Natural killer cell (primary cell): ENCODE results near the gene MYPN. TPM values are rescaled to one million over a fixed set of nuclear protein-coding genes. Genes with fewer than 3 reads are reported as not detected.

ENCODE experiments used
- ATAC-seq, 3 donors: fragments of 150-1000 bp in 2 of 3; fragments of 200-7000 bp in 1 of 3; cut with Tn5 transposase; 1 replicate in 1 of 3; 2 replicates in 2 of 3; pipeline ENCODE4 v1.10.0; 2021; ENCODE audit warnings: mild to moderate bottlenecking in 2 of 3, moderate library complexity in 2 of 3
- DNase-seq, 2 donors: peaks; one replicate each; pipeline versions ENCODE4 v3.0.0 to v3.0.0-alpha.2; 2013 to 2021; ENCODE audit warnings: mixed read lengths in 1 of 2
- H3K27ac ChIP-seq: one replicate; pipeline ENCODE4 v1.5.1; 2013; ENCODE audit warnings: mild to moderate bottlenecking, low read length
- H3K27me3 ChIP-seq: one replicate; pipeline ENCODE4 v1.6.1; 2013; ENCODE audit warnings: low read length; ENCODE audit not compliant: control insufficient read depth, insufficient read depth
- H3K36me3 ChIP-seq: one replicate; pipeline ENCODE4 v1.6.1; 2013; ENCODE audit warnings: low read length; ENCODE audit not compliant: control insufficient read depth, insufficient read depth
- H3K4me1 ChIP-seq: one replicate; pipeline ENCODE4 v1.6.1; 2013; ENCODE audit warnings: low read length; ENCODE audit not compliant: control insufficient read depth, insufficient read depth
- H3K4me3 ChIP-seq: one replicate; pipeline ENCODE4 v1.5.1; 2013; ENCODE audit warnings: low read length
- H3K9me3 ChIP-seq: one replicate; pipeline ENCODE4 v1.6.1; 2013; ENCODE audit warnings: low read length; ENCODE audit not compliant: control insufficient read depth, insufficient read depth
- H3K27ac Mint-ChIP-seq, 2 donors: one replicate each; pipeline ENCODE4 v1.8.0; 2022; ENCODE audit warnings: mild to moderate bottlenecking in 2 of 2, mixed read lengths in 2 of 2, moderate library complexity in 1 of 2
- H3K27me3 Mint-ChIP-seq, 2 donors: one replicate each; pipeline ENCODE4 v1.8.0; 2022; ENCODE audit warnings: low read depth in 2 of 2, mixed read lengths in 2 of 2
- H3K36me3 Mint-ChIP-seq: one replicate; pipeline ENCODE4 v1.8.0; 2022; ENCODE audit warnings: mixed read lengths
- H3K4me1 Mint-ChIP-seq, 2 donors: one replicate each; pipeline ENCODE4 v1.8.0; 2022; ENCODE audit warnings: mixed read lengths in 2 of 2
- H3K4me3 Mint-ChIP-seq: one replicate; pipeline ENCODE4 v1.8.0; 2022; ENCODE audit warnings: mild to moderate bottlenecking, moderate library complexity, mixed read lengths
- H3K9me3 Mint-ChIP-seq, 2 donors: one replicate each; pipeline ENCODE4 v1.8.0; 2022; ENCODE audit warnings: mixed read lengths in 2 of 2
- CTCF ChIP-seq: fragments of 200-600 bp; IDR thresholded peaks from one replicate; pipeline ENCODE4 v1.8.0; 2022; ENCODE audit warnings: antibody characterized with exemption
- WGBS: methylation state at CpG from one replicate; pipeline ENCODE4 v1.1.7; 2013; ENCODE audit warnings: missing lambda C conversion rate; ENCODE audit not compliant: insufficient coverage; 5-methylcytosine and 5-hydroxymethylcytosine counted together
- intact Hi-C: fragments of 100-400 bp; cut with micrococcal nuclease; formaldehyde crosslinking; loops from one replicate; pipeline ENCODE4 v1.14.2; 2022
- total RNA-seq, 4 donors: library from RNA; stranded (reverse); fragments of 120-200 nt in 1 of 4; gene quantifications; one replicate each; pipeline versions ENCODE4 v1.2.3 to v1.2.4, GENCODE V29; 2013 to 2022

MYPN gene
- total RNA-seq, 3 donors from 2014 or later (not counting 1 experiment from before 2014, with no cell fraction given), result not detected

DNA sequence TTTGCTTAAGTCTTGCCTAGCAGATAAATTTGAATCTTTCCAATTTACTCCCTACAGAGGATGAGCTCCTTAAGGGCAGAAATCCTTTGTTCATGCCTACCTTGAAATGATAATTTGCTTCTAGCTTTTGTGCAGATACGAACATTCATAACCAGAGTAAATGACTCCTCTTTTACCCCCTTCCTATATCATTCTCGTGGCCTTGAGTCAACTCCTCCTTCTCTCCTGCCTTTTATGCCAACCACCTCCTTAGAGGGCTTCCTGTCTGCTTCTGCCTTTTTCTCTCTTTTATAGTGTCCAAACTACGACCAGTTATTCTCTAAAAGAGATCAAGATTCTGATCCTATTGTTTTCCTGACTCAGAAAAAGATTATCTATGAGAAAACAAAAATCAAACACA is 36.4 kb downstream of the MYPN start:
- Histone ChIP-seq H3K4me1 (no peaks in the 10 kb centered on the region), H3K9me3 (no peaks in the 10 kb centered on the region), H3K27ac (no peak overlapping the region), H3K27me3 (peaks cover 3% of the 10 kb centered on the region), H3K36me3 (no peaks in the 10 kb centered on the region), H3K4me3 (no peak overlapping the region)
- no peaks in the 10 kb centered on the region for H3K36me3 Mint-ChIP-seq
- no peak for TF ChIP-seq CTCF
- ATAC-seq, result no peak
- intact Hi-C loops, result no loop called here
- no peak overlapping the region for H3K27ac Mint-ChIP-seq
- no peak overlapping the region for H3K4me3 Mint-ChIP-seq
- 67% methylated on average over 3 of the region's 3 CpGs for WGBS
- no peaks in the 10 kb centered on the region for H3K4me1 Mint-ChIP-seq
- no peak for DNase-seq
- H3K9me3 Mint-ChIP-seq, result no peaks in the 10 kb centered on the region
- H3K27me3 Mint-ChIP-seq, result peaks cover 15 to 16% of the 10 kb centered on the region in 2 donors

GRCh38 chr10:68146133-68146532 is 36.8 kb downstream of the MYPN start:
- Histone ChIP-seq H3K4me1 (no peaks in the 10 kb centered on the region), H3K36me3 (no peaks in the 10 kb centered on the region), H3K27ac (no peak overlapping the region), H3K27me3 (peaks cover 3% of the 10 kb centered on the region), H3K4me3 (no peak overlapping the region), H3K9me3 (no peaks in the 10 kb centered on the region)
- Mint-ChIP-seq H3K36me3 (no peaks in the 10 kb centered on the region), H3K4me1 (no peaks in the 10 kb centered on the region), H3K4me3 (no peak overlapping the region), H3K27me3 (peaks cover 15 to 16% of the 10 kb centered on the region in 2 donors), H3K27ac (no peak overlapping the region), H3K9me3 (no peaks in the 10 kb centered on the region)
- no peak for DNase-seq
- no peak for ATAC-seq
- intact Hi-C loops, result no loop called here
- no peak for TF ChIP-seq CTCF
- WGBS, result no CpG with 5 or more reads among the region's 1 CpG

DNA sequence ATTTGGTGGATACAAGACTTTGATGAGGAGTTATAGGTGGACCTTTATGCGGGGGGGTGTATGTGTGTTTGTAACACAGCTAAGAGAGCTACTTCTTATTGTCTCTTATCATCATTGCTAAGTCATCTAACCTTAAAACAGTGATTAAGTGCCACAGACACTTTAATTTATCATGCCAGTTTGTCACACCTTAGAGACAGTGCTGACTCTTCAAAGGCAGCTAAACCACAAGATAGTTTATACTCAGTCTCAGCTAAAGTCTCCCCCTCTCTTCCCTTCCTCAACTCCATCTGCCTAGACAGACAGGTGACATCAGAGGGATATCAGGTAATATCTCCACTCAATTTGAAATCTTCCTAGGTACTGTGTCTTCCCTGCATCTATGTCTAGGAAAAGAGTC is 42.2 kb downstream of the MYPN start:
- H3K4me1 Mint-ChIP-seq, result no peaks in the 10 kb centered on the region
- H3K27ac Mint-ChIP-seq, result no peak overlapping the region
- no CpG with 5 or more reads among the region's 1 CpG for WGBS
- no peak for ATAC-seq
- intact Hi-C loops, result no loop called here
- Histone ChIP-seq H3K27me3 (peaks cover 2% of the 10 kb centered on the region), H3K27ac (no peak overlapping the region), H3K36me3 (no peaks in the 10 kb centered on the region), H3K4me1 (no peaks in the 10 kb centered on the region), H3K9me3 (no peaks in the 10 kb centered on the region), H3K4me3 (no peak overlapping the region)
- no peaks in the 10 kb centered on the region for H3K9me3 Mint-ChIP-seq
- no peak overlapping the region for H3K4me3 Mint-ChIP-seq
- peaks cover 2 to 25% of the 10 kb centered on the region in 2 donors for H3K27me3 Mint-ChIP-seq
- no peaks in the 10 kb centered on the region for H3K36me3 Mint-ChIP-seq
- no peak for DNase-seq
- TF ChIP-seq CTCF, result no peak

DNA sequence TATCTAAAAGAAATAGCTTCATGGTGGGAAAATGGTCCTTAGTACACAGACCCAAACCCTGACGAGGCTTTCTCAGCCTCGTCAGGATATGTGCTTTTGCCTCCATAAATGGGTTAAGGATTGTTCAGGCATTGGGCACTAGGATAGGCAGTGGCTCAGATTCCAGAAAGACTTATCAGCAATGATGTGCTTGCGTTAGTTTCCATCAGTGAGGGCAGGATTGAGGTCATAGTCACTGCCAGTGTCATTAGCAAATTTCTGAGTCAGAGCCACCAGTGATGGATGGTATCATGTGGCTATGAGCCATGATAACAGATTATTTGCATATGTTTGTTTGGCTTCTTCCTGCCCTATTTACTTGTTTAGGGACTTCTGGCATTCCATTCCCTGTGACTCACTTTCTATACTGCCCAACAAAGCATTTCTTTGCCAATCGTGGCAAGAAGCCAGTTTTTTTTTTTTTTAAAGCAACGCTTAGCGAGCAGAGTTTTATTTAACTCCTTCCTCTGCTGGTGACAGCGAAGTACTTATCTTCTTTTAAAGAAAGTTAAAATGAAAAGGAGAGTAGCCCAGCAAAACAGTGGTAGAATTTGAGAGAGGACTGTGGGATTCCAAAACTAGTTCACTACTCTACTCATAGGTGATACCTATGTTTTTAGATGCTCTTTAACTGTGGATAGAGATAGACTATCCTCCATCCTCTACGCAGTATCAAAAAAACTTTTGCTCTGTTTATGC is 44.4 kb downstream of the MYPN start:
- intact Hi-C loops, result no loop called here
- H3K27ac ChIP-seq, result no peak overlapping the region

More for the DNA sequence above, 44.4 kb downstream of the MYPN start:
- H3K27ac Mint-ChIP-seq, result no peak overlapping the region
- H3K4me1 ChIP-seq, result no peaks in the 10 kb centered on the region
- no peaks in the 10 kb centered on the region for H3K9me3 ChIP-seq
- no peaks in the 10 kb centered on the region for H3K9me3 Mint-ChIP-seq
- H3K4me3 ChIP-seq, result no peak overlapping the region
- H3K27me3 Mint-ChIP-seq, result peaks cover 2 to 25% of the 10 kb centered on the region in 2 donors
- DNase-seq, result no peak
- H3K4me3 Mint-ChIP-seq, result no peak overlapping the region
- no peak for TF ChIP-seq CTCF
- no peaks in the 10 kb centered on the region for H3K36me3 ChIP-seq
- H3K27me3 ChIP-seq, result no peaks in the 10 kb centered on the region
- H3K4me1 Mint-ChIP-seq, result no peaks in the 10 kb centered on the region
- no peaks in the 10 kb centered on the region for H3K36me3 Mint-ChIP-seq
- no peak for ATAC-seq
- WGBS, result 54% methylated on average over 4 of the region's 8 CpGs
